ENCODE results near the gene NEU2.

Gene NEU2

GRCh38 chr2:233032551-233033320 is at the start of gene NEU2:
NEU2 (plus strand) TSS chr2:233032672; CDS start chr2:233032672, 0 bp downstream.
- TF ChIP-seq CTCF (IDR thresholded peaks at IDR 0.05; ENCODE audit: low read depth, low read length, missing control alignments): no peak
- no peak for DNase-seq (ENCODE audit: extremely low read depth, low read depth)
- no peak within 1 kb of the TSS for H3K4me3 ChIP-seq (replicated peaks; ENCODE audit: low read depth, low read length)

DNA sequence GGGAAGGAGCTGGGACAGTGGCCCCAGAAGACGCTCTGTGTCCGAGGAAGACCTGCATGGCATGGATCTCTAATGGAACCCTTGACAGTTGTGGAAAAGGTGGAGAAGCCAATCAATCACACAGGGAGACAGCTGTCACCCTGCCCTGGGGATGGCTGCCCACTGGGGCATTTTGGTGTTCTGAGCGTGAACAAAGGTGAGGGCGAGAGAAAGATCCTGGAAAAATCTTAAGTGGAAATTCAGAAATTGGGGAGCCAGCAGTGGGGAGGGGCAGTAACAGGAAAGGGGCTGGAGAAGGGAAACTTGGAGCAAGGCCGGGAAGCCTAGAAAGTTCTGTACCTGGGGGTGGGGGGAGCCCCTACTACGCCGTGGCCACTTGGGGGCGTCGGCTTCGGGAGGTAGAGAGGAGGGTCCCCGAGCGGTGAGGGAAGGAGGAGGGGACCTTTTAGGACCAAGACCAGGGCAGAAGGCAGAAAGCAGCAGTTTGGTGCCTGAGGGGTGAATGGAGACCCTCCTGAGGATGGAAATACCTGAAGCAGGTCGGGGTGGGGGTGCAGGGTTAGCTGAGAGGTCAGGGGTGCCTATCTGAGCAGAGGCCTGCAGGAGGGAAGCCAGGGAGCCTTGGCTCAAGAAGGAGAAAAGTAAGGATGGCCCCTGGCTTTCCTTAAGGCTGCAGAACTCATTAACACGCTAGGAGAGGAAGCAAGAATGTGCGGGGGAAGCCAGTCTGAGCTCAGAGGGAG is 49.4 kb upstream of the NEU2 start:
- DNase-seq (ENCODE audit: extremely low read depth, low read depth): no peak
- H3K4me3 ChIP-seq (replicated peaks; ENCODE audit: low read depth, low read length): no peak overlapping the region
- no peak for TF ChIP-seq CTCF (IDR thresholded peaks at IDR 0.05; ENCODE audit: low read depth, low read length, missing control alignments)

- DNase-seq (ENCODE audit: extremely low read depth, low read depth): no peak
- no peak for TF ChIP-seq CTCF (IDR thresholded peaks at IDR 0.05; ENCODE audit: low read depth, low read length, missing control alignments)
- no peak overlapping the region for H3K4me3 ChIP-seq (replicated peaks; ENCODE audit: low read depth, low read length)
Measured at GRCh38 chr2:232983669-232984140, 48.8 kb upstream of the NEU2 start.

- no peak for TF ChIP-seq CTCF (IDR thresholded peaks at IDR 0.05; ENCODE audit: low read depth, low read length, missing control alignments)
- H3K4me3 ChIP-seq (replicated peaks; ENCODE audit: low read depth, low read length): no peak overlapping the region
- DNase-seq (ENCODE audit: extremely low read depth, low read depth): no peak
Measured at GRCh38 chr2:232984451-232985207, 47.8 kb upstream of the NEU2 start.

DNA sequence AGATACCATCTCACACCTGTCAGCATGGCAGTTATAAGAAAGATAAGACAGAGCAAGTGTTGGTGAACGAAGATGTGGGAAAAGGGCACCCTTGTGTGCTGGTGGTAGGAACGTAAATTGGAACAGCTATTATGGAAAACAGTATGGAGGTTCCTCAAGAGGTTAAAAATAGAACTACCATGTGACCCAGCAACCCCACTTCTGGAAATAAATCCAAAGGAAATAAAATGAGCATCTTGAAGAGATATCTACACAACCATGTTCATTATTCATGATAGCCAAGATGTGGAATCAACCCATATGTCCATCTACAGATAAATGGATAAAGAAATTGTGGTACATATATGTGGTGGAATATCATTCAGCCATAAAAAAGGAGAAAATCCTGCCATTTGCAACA is 46.3 kb upstream of the NEU2 start:
- no peak overlapping the region for H3K4me3 ChIP-seq (replicated peaks; ENCODE audit: low read depth, low read length)
- TF ChIP-seq CTCF (IDR thresholded peaks at IDR 0.05; ENCODE audit: low read depth, low read length, missing control alignments): no peak
- DNase-seq (ENCODE audit: extremely low read depth, low read depth): no peak

DNA sequence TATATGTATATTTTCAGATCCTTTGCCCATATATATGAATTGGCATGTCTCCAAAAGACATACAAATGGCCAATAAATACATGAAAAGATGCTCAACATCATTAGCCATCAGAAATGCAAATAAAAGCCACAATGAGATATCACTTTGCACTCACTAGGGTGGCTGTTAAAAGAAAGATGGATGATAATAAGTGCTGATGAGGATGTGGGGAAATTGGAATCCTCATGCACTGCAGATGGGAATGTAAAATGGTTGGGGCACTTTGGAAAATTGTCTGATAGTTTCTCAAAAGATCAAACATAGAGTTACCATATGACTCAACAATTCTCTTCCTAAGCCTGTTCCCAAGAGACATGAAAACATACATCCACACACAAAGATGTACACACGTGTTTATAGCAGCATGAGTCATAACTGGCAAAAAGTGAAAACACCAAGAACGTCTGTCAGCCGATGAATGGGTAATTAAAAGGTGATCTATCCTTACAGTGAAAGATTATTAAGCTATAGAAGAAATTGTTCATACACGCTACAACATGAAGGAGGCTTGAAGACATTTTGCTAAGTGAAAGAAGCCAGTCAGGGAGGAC is 39.1 kb upstream of the NEU2 start:
- no peak for DNase-seq (ENCODE audit: extremely low read depth, low read depth)
- no peak for TF ChIP-seq CTCF (IDR thresholded peaks at IDR 0.05; ENCODE audit: low read depth, low read length, missing control alignments)
- H3K4me3 ChIP-seq (replicated peaks; ENCODE audit: low read depth, low read length): no peak overlapping the region
